NCI-H1436 (cell line): Measurements from ENCODE around the gene GGT5.
"Not testable (repeated sequence)": the region's sequence is repeated elsewhere in the genome, so short reads cannot be mapped to it uniquely, and the experiment has no call there.

Source experiments
- DNase-seq: peaks from one replicate; lab custom pipeline; 2025; lab: John Stamatoyannopoulos, UW

Gene GGT5

GRCh38 chr22:24263479-24263878 is 18.6 kb upstream of the GGT5 start:
- DNase-seq = not testable (repeated sequence)

- DNase-seq = not testable (repeated sequence)
Observed at GRCh38 chr22:24262185-24262749, 17.4 kb upstream of the GGT5 start.

GRCh38 chr22:24259459-24259858 is 14.6 kb upstream of the GGT5 start:
- DNase-seq = peak; percentile 20

- DNase-seq = not testable (repeated sequence)
Observed at GRCh38 chr22:24256736-24257135, 11.9 kb upstream of the GGT5 start.

GRCh38 chr22:24256136-24256535 is 11.3 kb upstream of the GGT5 start:
- not testable (repeated sequence) for DNase-seq

GRCh38 chr22:24253126-24253525 is 8.2 kb upstream of the GGT5 start:
- not testable (repeated sequence) for DNase-seq

GRCh38 chr22:24251286-24251685 is 6.4 kb upstream of the GGT5 start:
- DNase-seq = not testable (repeated sequence)

- not testable (repeated sequence) for DNase-seq
Observed at GRCh38 chr22:24249413-24249812, 4.5 kb upstream of the GGT5 start.

- DNase-seq = not testable (repeated sequence)
Observed at GRCh38 chr22:24248611-24249010, 3.7 kb upstream of the GGT5 start.

GRCh38 chr22:24247564-24248344 is 2.9 kb upstream of the GGT5 start:
- peak; percentile 45 for DNase-seq

- DNase-seq = no peak
Observed at GRCh38 chr22:24247011-24247507, 2.2 kb upstream of the GGT5 start.

GRCh38 chr22:24245584-24246561 is 991 bp upstream of the GGT5 start:
- not testable (repeated sequence) for DNase-seq

GRCh38 chr22:24244144-24244787 is 616 bp downstream of the GGT5 start:
- DNase-seq = no peak

- DNase-seq = not testable (repeated sequence)
Observed at GRCh38 chr22:24243417-24243816, 1.5 kb downstream of the GGT5 start.

- DNase-seq = not testable (repeated sequence)
Observed at GRCh38 chr22:24240985-24241692, 3.7 kb downstream of the GGT5 start.

GRCh38 chr22:24240381-24240780 is 4.5 kb downstream of the GGT5 start:
- no peak for DNase-seq

- DNase-seq = not testable (repeated sequence)
Observed at GRCh38 chr22:24238101-24238694, 6.7 kb downstream of the GGT5 start.

- DNase-seq = no peak
Observed at GRCh38 chr22:24236656-24237055, 8.2 kb downstream of the GGT5 start.

GRCh38 chr22:24235315-24235714 is 9.6 kb downstream of the GGT5 start:
- DNase-seq = no peak

GRCh38 chr22:24233816-24234215 is 11.1 kb downstream of the GGT5 start:
- no peak for DNase-seq

- no peak for DNase-seq
Observed at GRCh38 chr22:24233235-24233634, 11.6 kb downstream of the GGT5 start.
